HCT116 (cell line): ENCODE results near the gene OR52E4. TPM values are rescaled to one million over a fixed set of nuclear protein-coding genes. Genes with fewer than 3 reads are reported as not detected.

Source experiments
- ATAC-seq: fragments of 200-7000 bp; cut with Tn5 transposase; 2 replicates; pipeline ENCODE4 v1.9.1; 2020; ENCODE audit warnings: mild to moderate bottlenecking, moderate library complexity
- BruUV-seq: library from RNA; stranded (reverse); fragments of 400-500 nt; replicated peaks from 2 replicates; lab custom pipeline; 2021; lab: Mats Ljungman, UMichigan
- CTCF ChIA-PET: fragments of 300-600 bp; sonication (Branson Sonifier 250); formaldehyde crosslinking; loops from one replicate; lab custom pipeline; 2021; ENCODE audit warnings: antibody characterized with exemption; lab: Charles Lee
- POLR2A ChIA-PET: fragments of 300-600, 350-600 bp; sonication (Branson Sonifier 250); formaldehyde crosslinking; loops from one replicate; lab custom pipeline; 2021; ENCODE audit warnings: antibody characterized with exemption; lab: Charles Lee
- RAD21 ChIA-PET, 2 experiments: fragments of 300-600 bp; sonication (Branson Sonifier 250); formaldehyde crosslinking; loops; one replicate each; lab custom pipeline; 2023; ENCODE audit warnings: low total read pairs in 2 of 2; ENCODE audit not compliant: uncharacterized antibody in 2 of 2, unreplicated experiment in 2 of 2, low non-redundant PET in 1 of 2; lab: Charles Lee
- DNase-seq: peaks from one replicate; pipeline ENCODE4 v3.0.0-alpha.2; 2010; ENCODE audit warnings: low read depth, low spot score
- H2AFZ ChIP-seq: fragments of 200-600 bp; shearing (Covaris generic), sonication (generic); 2 replicates; pipeline ENCODE4 v1.6.1; 2017; ENCODE audit warnings: low read depth, mixed run types, mixed read lengths, antibody characterized with exemption, low read length; ENCODE audit not compliant: poor library complexity, severe bottlenecking
- H3K27ac ChIP-seq: 2 replicates; pipeline ENCODE4 v1.5.1; 2012; ENCODE audit warnings: low read depth, low read length
- H3K27me3 ChIP-seq: fragments of 200-600 bp; sonication (generic); 2 replicates; pipeline ENCODE4 v1.6.1; 2016; ENCODE audit warnings: mixed run types, low read length, mixed read lengths; ENCODE audit not compliant: insufficient read depth
- H3K36me3 ChIP-seq, 2 experiments: fragments of 200-500 bp in 1 of 2; fragments of 200-600 bp in 1 of 2; sonication (Bioruptor generic) in 1 of 2; sonication (generic) in 1 of 2; 2 replicates each; pipeline versions ENCODE4 v1.5.1 to v1.6.1; 2014 to 2016; ENCODE audit warnings: low read length in 2 of 2, inconsistent platforms in 1 of 2, mixed read lengths in 1 of 2, mixed run types in 1 of 2; ENCODE audit not compliant: insufficient read depth in 2 of 2, control insufficient read depth in 1 of 2
- H3K4me1 ChIP-seq, 2 experiments: fragments of 200-600 bp in 1 of 2; sonication (generic) in 1 of 2; 2 replicates each; pipeline versions ENCODE4 v1.5.1 to v1.6.1; 2012 to 2017; ENCODE audit warnings: low read length in 2 of 2, inconsistent platforms in 1 of 2, mild to moderate bottlenecking in 1 of 2, mixed read lengths in 1 of 2, mixed run types in 1 of 2, moderate library complexity in 1 of 2; ENCODE audit not compliant: insufficient read depth in 2 of 2, control insufficient read depth in 1 of 2
- H3K4me2 ChIP-seq: fragments of 200-600 bp; sonication (generic); 2 replicates; pipeline ENCODE4 v1.6.1; 2017; ENCODE audit warnings: mixed run types, low read length, mixed read lengths
- H3K4me3 ChIP-seq, 2 experiments: fragments of 200-600 bp in 1 of 2; sonication (generic) in 1 of 2; replicated peaks in 1 of 2; 2 replicates each; pipeline ENCODE4 v1.5.1; 2011 to 2016; ENCODE audit warnings: low read length in 2 of 2, control low read depth in 1 of 2, low read depth in 1 of 2, mild to moderate bottlenecking in 1 of 2, mixed read lengths in 1 of 2, mixed run types in 1 of 2
- H3K79me2 ChIP-seq: fragments of 200-600 bp; sonication (generic); 2 replicates; pipeline ENCODE4 v1.6.1; 2017; ENCODE audit warnings: mild to moderate bottlenecking, mixed run types, low read length, moderate library complexity, mixed read lengths; ENCODE audit not compliant: insufficient read depth
- H3K9ac ChIP-seq: fragments of 200-600 bp; sonication (generic); 2 replicates; pipeline ENCODE4 v1.6.1; 2016; ENCODE audit warnings: low read length, mixed read lengths
- H3K9me2 ChIP-seq: fragments of 200-600 bp; sonication (generic), shearing (Covaris generic); 2 replicates; pipeline ENCODE4 v1.6.1; 2017; ENCODE audit warnings: mixed run types, mild to moderate bottlenecking, moderate library complexity; ENCODE audit not compliant: insufficient read depth
- H3K9me3 ChIP-seq, 2 experiments: fragments of 200-500 bp in 1 of 2; fragments of 200-600 bp in 1 of 2; sonication (Bioruptor generic) in 1 of 2; sonication (generic) in 1 of 2; 2 replicates each; pipeline ENCODE4 v1.6.1; 2014 to 2017; ENCODE audit warnings: low read length in 2 of 2, mixed read lengths in 2 of 2, inconsistent platforms in 1 of 2, low read depth in 1 of 2, mild to moderate bottlenecking in 1 of 2, mixed run types in 1 of 2, moderate library complexity in 1 of 2; ENCODE audit not compliant: control insufficient read depth in 1 of 2, insufficient read depth in 1 of 2
- H4K20me1 ChIP-seq: fragments of 200-600 bp; sonication (generic), shearing (Covaris generic); 2 replicates; pipeline ENCODE4 v1.6.1; 2017; ENCODE audit warnings: mixed run types, mild to moderate bottlenecking, moderate library complexity; ENCODE audit not compliant: insufficient read depth
- ATF3 ChIP-seq: IDR thresholded peaks from 2 replicates; pipeline ENCODE4 v1.6.1; 2012
- CBX3 ChIP-seq: IDR thresholded peaks from 2 replicates; pipeline ENCODE4 v1.6.1; 2012; ENCODE audit warnings: low read depth
- CEBPB ChIP-seq: IDR thresholded peaks from 2 replicates; pipeline ENCODE4 v1.6.1; 2012; ENCODE audit warnings: low read depth
- CTCF ChIP-seq, 3 experiments: fragments of 200-600 bp in 1 of 3; sonication (generic) in 1 of 3; IDR thresholded peaks in 2 of 3; conservative IDR thresholded peaks in 1 of 3; 2 replicates each; pipeline ENCODE4 v1.5.1; 2012 to 2017; ENCODE audit warnings: low read depth in 2 of 3, low read length in 2 of 3, antibody characterized with exemption in 1 of 3, borderline replicate concordance in 1 of 3, control low read depth in 1 of 3, mild to moderate bottlenecking in 1 of 3, mixed read lengths in 1 of 3, mixed run types in 1 of 3, moderate library complexity in 1 of 3; ENCODE audit not compliant: insufficient read depth in 1 of 3
- EGR1 ChIP-seq: IDR thresholded peaks from 2 replicates; pipeline ENCODE4 v1.6.1; 2012; ENCODE audit warnings: low read depth
- ELF1 ChIP-seq: IDR thresholded peaks from 2 replicates; pipeline ENCODE4 v1.6.1; 2012; ENCODE audit warnings: low read depth, borderline replicate concordance
- EZH2 ChIP-seq: fragments of 200-600 bp; sonication (generic); IDR thresholded peaks from 2 replicates; pipeline ENCODE4 v1.6.1; 2017; ENCODE audit warnings: antibody characterized with exemption, mixed run types
- FOSL1 ChIP-seq: IDR thresholded peaks from 2 replicates; pipeline ENCODE4 v1.6.1; 2012; ENCODE audit warnings: low read depth
- JUND ChIP-seq: IDR thresholded peaks from 2 replicates; pipeline ENCODE4 v1.6.1; 2012
- REST ChIP-seq: IDR thresholded peaks from 2 replicates; pipeline ENCODE4 v1.6.1; 2012; ENCODE audit warnings: low read depth
- SIN3A ChIP-seq: IDR thresholded peaks from 2 replicates; pipeline ENCODE4 v1.6.1; 2012; ENCODE audit warnings: low read depth
- SP1 ChIP-seq: IDR thresholded peaks from 2 replicates; pipeline ENCODE4 v1.6.1; 2012; ENCODE audit warnings: low read depth
- TCF7L2 ChIP-seq: IDR thresholded peaks from 2 replicates; pipeline ENCODE4 v1.7.0; 2011; ENCODE audit warnings: borderline replicate concordance, inconsistent platforms; ENCODE audit not compliant: insufficient read depth, insufficient read length; ENCODE audit errors: extremely low read depth
- YY1 ChIP-seq: IDR thresholded peaks from 2 replicates; pipeline ENCODE4 v1.6.1; 2011; ENCODE audit warnings: low read length, low read depth, moderate library complexity, mild to moderate bottlenecking; ENCODE audit not compliant: insufficient replicate concordance; ENCODE audit errors: extremely low read depth
- ZBTB33 ChIP-seq: IDR thresholded peaks from 2 replicates; pipeline ENCODE4 v1.6.1; 2011; ENCODE audit warnings: mild to moderate bottlenecking, low read length, moderate library complexity; ENCODE audit not compliant: insufficient replicate concordance; ENCODE audit errors: extremely low read depth
- ZFX ChIP-seq: fragments of 450-650 bp; IDR thresholded peaks from 2 replicates; pipeline ENCODE4 v1.6.1; 2017
- ZNF274 ChIP-seq: fragments of 200-500 bp; sonication (Bioruptor generic); IDR thresholded peaks from 2 replicates; pipeline ENCODE4 v1.6.1; 2014; ENCODE audit warnings: mild to moderate bottlenecking, low read depth, low read length, inconsistent platforms
- intact Hi-C: fragments of 100-400 bp; cut with micrococcal nuclease; formaldehyde crosslinking; loops from 2 replicates; pipeline ENCODE4 v1.10.0; 2022
- total RNA-seq: library from RNA; stranded (reverse); gene quantifications from one replicate; pipeline ENCODE4 v1.2.1, GENCODE V29; 2021; ENCODE audit not compliant: unreplicated experiment

OR52E4 gene
- total RNA-seq, 1 experiment from 2014 or later: not detected

- H3K4me1 ChIP-seq: no peaks in the 10 kb centered on the region
- RAD21 ChIA-PET: no interaction called here
- H3K27me3 ChIP-seq: peaks cover 62% of the 10 kb centered on the region
- no peak for ATAC-seq
- TF ChIP-seq SIN3A (no peak), CBX3 (no peak), FOSL1 (no peak), ATF3 (no peak), SP1 (no peak), EGR1 (no peak), JUND (no peak), CEBPB (no peak), REST (no peak), TCF7L2 (no peak), ZFX (no peak), ZNF274 (no peak), EZH2 (no peak), ELF1 (no peak), ZBTB33 (no peak), YY1 (no peak), CTCF (IDR thresholded peaks at IDR 0.05 in 2 of 3, conservative IDR thresholded peaks at IDR 0.05 in 1 of 3; ENCODE audit: borderline replicate concordance in 1 of 3, insufficient read depth in 1 of 3, low read depth in 2 of 3, low read length in 2 of 3) (no peak)
- TF ChIP-seq, all 23 proteins: peak for 0
- Histone ChIP-seq H3K9me2 (no peaks in the 10 kb centered on the region), H3K4me2 (no peak overlapping the region), H3K4me3 (no peak overlapping the region), H4K20me1 (no peaks in the 10 kb centered on the region; the same call in 1 of the 2 replicates), H3K27ac (no peak overlapping the region), H3K9me3 (no peaks in the 10 kb centered on the region), H3K36me3 (no peaks in the 10 kb centered on the region), H3K9ac (no peak overlapping the region), H3K79me2 (no peaks in the 10 kb centered on the region), H2AFZ (no peak overlapping the region)
- DNase-seq: no peak
- BruUV-seq: no TSS peak
- intact Hi-C loops: no loop called here
- ChIA-PET CTCF (no interaction called here), POLR2A (no interaction called here)
Measured at GRCh38 chr11:5833446-5833845, 47.0 kb upstream of the OR52E4 start.
